Measurements from ENCODE around the gene HIGD1C. TPM values are rescaled to one million over a fixed set of nuclear protein-coding genes. Genes with fewer than 3 reads are reported as not detected.
"Not testable (repeated sequence)": the region's sequence is repeated elsewhere in the genome, so short reads cannot be mapped to it uniquely, and the experiment has no call there.

HIGD1C gene
- not detected for total RNA-seq

- Histone ChIP-seq H3K27ac (no peak within 1 kb of the TSS), H3K9me3 (no peaks in the 10 kb centered on the region), H3K36me3 (no peaks in the 10 kb centered on the region), H3K27me3 (no peaks in the 10 kb centered on the region), H3K4me1 (no peaks in the 10 kb centered on the region), H3K4me3 (no peak within 1 kb of the TSS)
- intact Hi-C loops (cut with DNase I) = no loop called here
- 98% methylated on average over 9 of the region's 19 CpGs; no CpG with 5 or more reads in 1 of the 2 donors for WGBS, 2 donors
- no peak for DNase-seq
- TF ChIP-seq CTCF (IDR thresholded peaks at IDR 0.05) (no peak), POLR2A (IDR thresholded peaks at IDR 0.05) (no peak)
Observed at GRCh38 chr12:50952510-50952909, at the start of gene HIGD1C. HIGD1C (plus strand) TSS chr12:50952544; CDS start chr12:50953999, 1,455 bp downstream.

- H3K27ac ChIP-seq; intact Hi-C loops (cut with DNase I); H3K27me3 ChIP-seq; H3K4me1 ChIP-seq; H3K4me3 ChIP-seq; H3K36me3 ChIP-seq; DNase-seq: not testable (repeated sequence)
- peaks cover 0 to 22% (median 16%) of the 10 kb centered on the region in 3 donors for H3K9me3 ChIP-seq
- 79 to 81% methylated on average over 5 of the region's 5 CpGs for WGBS, 2 donors
Observed at GRCh38 chr12:50908479-50908878, 43.9 kb upstream of the HIGD1C start.

- H3K4me3 ChIP-seq; H3K27me3 ChIP-seq; H3K27ac ChIP-seq; H3K36me3 ChIP-seq; intact Hi-C loops (cut with DNase I); H3K4me1 ChIP-seq; DNase-seq: not testable (repeated sequence)
- 83 to 84% methylated on average over 6 of the region's 6 CpGs for WGBS, 2 donors
- peaks cover 0 to 47% (median 35%) of the 10 kb centered on the region in 3 donors for H3K9me3 ChIP-seq
Observed at GRCh38 chr12:50912361-50912760, 40.0 kb upstream of the HIGD1C start.

GRCh38 chr12:50913224-50913623 lies 39.1 kb upstream of the HIGD1C start:
- H3K9me3 ChIP-seq = peaks cover 0 to 47% (median 35%) of the 10 kb centered on the region in 3 donors
- H3K36me3 ChIP-seq = no peaks in the 10 kb centered on the region
- H3K27ac ChIP-seq = peak overlapping the region in 2 of 4 donors; percentile 49 to 57
- peaks cover 0 to 4% (median 0%) of the 10 kb centered on the region in 3 donors for H3K4me1 ChIP-seq
- intact Hi-C loops (cut with DNase I) = no loop called here
- no peak overlapping the region for H3K4me3 ChIP-seq
- no peak for DNase-seq
- 71 to 72% methylated on average over 2 of the region's 2 CpGs for WGBS, 2 donors
- no peak for TF ChIP-seq POLR2A (IDR thresholded peaks at IDR 0.05)
- TF ChIP-seq CTCF (IDR thresholded peaks at IDR 0.05) = no peak
- no peaks in the 10 kb centered on the region for H3K27me3 ChIP-seq

DNA sequence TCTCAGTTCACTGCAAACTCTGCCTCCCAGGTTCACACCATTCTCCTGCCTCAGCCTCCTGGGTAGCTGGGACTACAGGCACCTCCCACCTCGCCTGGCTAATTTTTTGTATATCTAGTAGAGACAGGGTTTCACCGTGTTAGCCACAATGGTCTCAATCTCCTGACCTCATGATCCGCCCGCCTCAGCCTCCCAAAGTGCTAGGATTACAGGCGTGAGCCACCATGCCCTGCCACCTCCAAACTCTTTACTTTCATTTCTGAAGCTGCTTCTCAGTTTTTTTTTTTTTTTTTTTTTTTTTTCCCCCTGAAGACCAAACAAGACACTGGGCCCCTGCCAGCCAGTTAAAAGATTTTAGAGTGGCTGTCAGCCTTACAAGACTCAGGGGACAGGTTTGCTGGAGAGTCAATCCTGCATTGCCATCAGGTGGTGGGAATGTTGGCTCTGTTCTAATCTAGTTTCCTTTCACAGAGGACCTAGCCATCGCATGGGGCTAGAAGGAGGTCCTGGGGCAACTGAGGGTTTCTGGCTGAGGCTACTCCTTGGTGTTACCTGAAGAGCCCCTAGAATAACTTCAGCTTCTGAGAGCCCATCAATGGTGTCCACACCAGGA lies 37.4 kb upstream of the HIGD1C start:
- Histone ChIP-seq H3K4me3 (no peak overlapping the region), H3K36me3 (no peaks in the 10 kb centered on the region), H3K4me1 (peaks cover 0 to 4% (median 0%) of the 10 kb centered on the region in 3 donors), H3K27me3 (no peaks in the 10 kb centered on the region), H3K27ac (no peak overlapping the region), H3K9me3 (peaks cover 0 to 47% (median 35%) of the 10 kb centered on the region in 3 donors)
- TF ChIP-seq CTCF (IDR thresholded peaks at IDR 0.05) = no peak
- TF ChIP-seq POLR2A (IDR thresholded peaks at IDR 0.05) = no peak
- WGBS, 2 donors = 88 to 91% methylated on average over 5 of the region's 6 CpGs
- no peak for DNase-seq
- intact Hi-C loops (cut with DNase I) = no loop called here

- Histone ChIP-seq H3K27ac (no peak overlapping the region), H3K27me3 (no peaks in the 10 kb centered on the region), H3K36me3 (no peaks in the 10 kb centered on the region), H3K4me1 (peaks cover 0 to 4% (median 0%) of the 10 kb centered on the region in 3 donors), H3K4me3 (no peak overlapping the region), H3K9me3 (peaks cover 0 to 47% (median 35%) of the 10 kb centered on the region in 3 donors)
- 80 to 94% methylated on average over 2 to 3 of the region's 3 CpGs for whole genome bisulfite sequencing, 2 donors
- TF ChIP-seq CTCF (IDR thresholded peaks at IDR 0.05) (no peak), POLR2A (IDR thresholded peaks at IDR 0.05) (no peak)
- intact Hi-C loops (cut with DNase I) = no loop called here
- no peak for DNase-seq
Observed at GRCh38 chr12:50916292-50916691, 36.1 kb upstream of the HIGD1C start.
